Smooth muscle cell of bladder (primary cell): ENCODE data around the gene NOMO2. TPM values are rescaled to one million over a fixed set of nuclear protein-coding genes. Genes with fewer than 3 reads are reported as not detected.

Source experiments
- total RNA-seq: library from RNA; depleted of rRNA; stranded (reverse); fragments of >200 nt; gene quantifications from 2 replicates; pipeline ENCODE4 v1.2.3, GENCODE V29; 2014

The NOMO2 gene, protein sequence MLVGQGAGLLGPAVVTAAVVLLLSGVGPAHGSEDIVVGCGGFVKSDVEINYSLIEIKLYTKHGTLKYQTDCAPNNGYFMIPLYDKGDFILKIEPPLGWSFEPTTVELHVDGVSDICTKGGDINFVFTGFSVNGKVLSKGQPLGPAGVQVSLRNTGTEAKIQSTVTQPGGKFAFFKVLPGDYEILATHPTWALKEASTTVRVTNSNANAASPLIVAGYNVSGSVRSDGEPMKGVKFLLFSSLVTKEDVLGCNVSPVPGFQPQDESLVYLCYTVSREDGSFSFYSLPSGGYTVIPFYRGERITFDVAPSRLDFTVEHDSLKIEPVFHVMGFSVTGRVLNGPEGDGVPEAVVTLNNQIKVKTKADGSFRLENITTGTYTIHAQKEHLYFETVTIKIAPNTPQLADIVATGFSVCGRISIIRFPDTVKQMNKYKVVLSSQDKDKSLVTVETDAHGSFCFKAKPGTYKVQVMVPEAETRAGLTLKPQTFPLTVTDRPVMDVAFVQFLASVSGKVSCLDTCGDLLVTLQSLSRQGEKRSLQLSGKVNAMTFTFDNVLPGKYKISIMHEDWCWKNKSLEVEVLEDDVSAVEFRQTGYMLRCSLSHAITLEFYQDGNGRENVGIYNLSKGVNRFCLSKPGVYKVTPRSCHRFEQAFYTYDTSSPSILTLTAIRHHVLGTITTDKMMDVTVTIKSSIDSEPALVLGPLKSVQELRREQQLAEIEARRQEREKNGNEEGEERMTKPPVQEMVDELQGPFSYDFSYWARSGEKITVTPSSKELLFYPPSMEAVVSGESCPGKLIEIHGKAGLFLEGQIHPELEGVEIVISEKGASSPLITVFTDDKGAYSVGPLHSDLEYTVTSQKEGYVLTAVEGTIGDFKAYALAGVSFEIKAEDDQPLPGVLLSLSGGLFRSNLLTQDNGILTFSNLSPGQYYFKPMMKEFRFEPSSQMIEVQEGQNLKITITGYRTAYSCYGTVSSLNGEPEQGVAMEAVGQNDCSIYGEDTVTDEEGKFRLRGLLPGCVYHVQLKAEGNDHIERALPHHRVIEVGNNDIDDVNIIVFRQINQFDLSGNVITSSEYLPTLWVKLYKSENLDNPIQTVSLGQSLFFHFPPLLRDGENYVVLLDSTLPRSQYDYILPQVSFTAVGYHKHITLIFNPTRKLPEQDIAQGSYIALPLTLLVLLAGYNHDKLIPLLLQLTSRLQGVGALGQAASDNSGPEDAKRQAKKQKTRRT
- total RNA-seq = 192 and 204 TPM in 2 replicates

DNA sequence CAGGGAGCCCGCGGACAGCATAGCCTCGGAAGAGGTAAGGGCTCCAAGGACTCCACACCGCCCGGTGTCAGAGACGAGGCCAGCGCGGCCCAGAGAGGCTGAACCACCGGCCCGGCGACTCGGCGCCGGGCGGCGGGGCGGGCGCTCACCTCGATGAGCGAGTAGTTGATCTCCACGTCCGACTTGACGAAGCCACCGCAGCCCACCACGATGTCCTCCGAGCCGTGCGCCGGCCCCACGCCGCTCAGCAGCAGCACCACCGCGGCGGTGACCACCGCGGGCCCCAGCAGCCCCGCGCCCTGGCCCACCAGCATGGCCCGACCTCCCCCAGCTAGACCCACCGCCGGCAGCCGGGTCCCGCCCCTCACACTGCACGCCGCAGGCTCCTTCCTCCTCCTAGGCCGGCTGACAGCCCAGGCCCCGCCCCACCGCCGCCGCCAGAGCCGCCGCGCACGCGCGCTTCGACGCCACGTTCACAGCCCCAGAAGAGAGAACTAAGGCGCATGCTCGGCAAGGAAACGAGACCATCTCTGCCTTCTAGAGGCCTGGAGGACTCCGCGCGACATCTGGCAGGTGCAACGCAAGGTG is at the start of gene NOMO2:
Gene NOMO2 (minus strand): TSS at position 371 of the 588 bp plus-strand sequence. CDS start 57 bp downstream, at position 314.

Other genes starting within 250 kb of the NOMO2 start
- not detected in 2 replicates for gene NPIPA8, start 225.4 kb downstream of the NOMO2 start, total RNA-seq
- gene RPS15A, start 228.2 kb upstream of the NOMO2 start, total RNA-seq = 1,960 and 2,370 TPM in 2 replicates
- 106 and 137 TPM in 2 replicates for gene ARL6IP1, start 239.5 kb upstream of the NOMO2 start, total RNA-seq